ENCODE results near the gene AXDND1.
"Not testable (repeated sequence)": the region's sequence is repeated elsewhere in the genome, so short reads cannot be mapped to it uniquely, and the experiment has no call there.

The AXDND1 gene

GRCh38 chr1:179361631-179362030 lies 4.1 kb upstream of the AXDND1 start:
- in situ Hi-C loops (cut with MboI; ENCODE audit: low sequenced_read_pairs): loop anchor here (10.0 to 25.0 kb wide), 2 partner anchors 287 to 599 kb away; no protein-coding TSS in a partner anchor

- in situ Hi-C loops (cut with MboI; ENCODE audit: low sequenced_read_pairs): loop anchor here (10.0 to 25.0 kb wide), 2 partner anchors 291 to 604 kb away; no protein-coding TSS in a partner anchor
Measured at GRCh38 chr1:179366093-179366800, 476 bp downstream of the AXDND1 start.

- in situ Hi-C loops (cut with MboI; ENCODE audit: low sequenced_read_pairs): loop anchor here (10.0 to 25.0 kb wide), 3 partner anchors 295 to 835 kb away; no protein-coding TSS in a partner anchor
Measured at GRCh38 chr1:179369751-179370341, 4.1 kb downstream of the AXDND1 start.

- in situ Hi-C loops (cut with MboI; ENCODE audit: low sequenced_read_pairs): loop anchor here (10.0 to 25.0 kb wide), 2 partner anchors 610 to 837 kb away; no protein-coding TSS in a partner anchor
Measured at GRCh38 chr1:179372160-179372559, 6.4 kb downstream of the AXDND1 start.

GRCh38 chr1:179376223-179376622 lies 10.5 kb downstream of the AXDND1 start:
- in situ Hi-C loops (cut with MboI; ENCODE audit: low sequenced_read_pairs): loop anchor here (10.0 kb wide), 1 partner anchor 841 kb away; no protein-coding TSS in a partner anchor

- in situ Hi-C loops (cut with MboI; ENCODE audit: low sequenced_read_pairs): no loop called here
Measured at GRCh38 chr1:179380299-179380698, 14.5 kb downstream of the AXDND1 start.

- in situ Hi-C loops (cut with MboI; ENCODE audit: low sequenced_read_pairs): no loop called here
Measured at GRCh38 chr1:179384027-179384426, 18.3 kb downstream of the AXDND1 start.

GRCh38 chr1:179385510-179385909 lies 19.7 kb downstream of the AXDND1 start:
- in situ Hi-C loops (cut with MboI; ENCODE audit: low sequenced_read_pairs): no loop called here

GRCh38 chr1:179393721-179394120 lies 27.9 kb downstream of the AXDND1 start:
- in situ Hi-C loops (cut with MboI; ENCODE audit: low sequenced_read_pairs): no loop called here

GRCh38 chr1:179399399-179399798 lies 33.6 kb downstream of the AXDND1 start:
- in situ Hi-C loops (cut with MboI; ENCODE audit: low sequenced_read_pairs): not testable (repeated sequence)

- in situ Hi-C loops (cut with MboI; ENCODE audit: low sequenced_read_pairs): not testable (repeated sequence)
Measured at GRCh38 chr1:179417760-179418159, 52.0 kb downstream of the AXDND1 start.

- in situ Hi-C loops (cut with MboI; ENCODE audit: low sequenced_read_pairs): not testable (repeated sequence)
Measured at GRCh38 chr1:179418706-179419105, 52.9 kb downstream of the AXDND1 start.

GRCh38 chr1:179424610-179425009 lies 58.8 kb downstream of the AXDND1 start:
- in situ Hi-C loops (cut with MboI; ENCODE audit: low sequenced_read_pairs): no loop called here

- in situ Hi-C loops (cut with MboI; ENCODE audit: low sequenced_read_pairs): no loop called here
Measured at GRCh38 chr1:179425186-179425585, 59.4 kb downstream of the AXDND1 start.

GRCh38 chr1:179437171-179437570 lies 71.4 kb downstream of the AXDND1 start:
- in situ Hi-C loops (cut with MboI; ENCODE audit: low sequenced_read_pairs): no loop called here

- in situ Hi-C loops (cut with MboI; ENCODE audit: low sequenced_read_pairs): not testable (repeated sequence)
Measured at GRCh38 chr1:179439646-179440045, 73.9 kb downstream of the AXDND1 start.

- in situ Hi-C loops (cut with MboI; ENCODE audit: low sequenced_read_pairs): not testable (repeated sequence)
Measured at GRCh38 chr1:179440301-179440700, 74.5 kb downstream of the AXDND1 start.

- in situ Hi-C loops (cut with MboI; ENCODE audit: low sequenced_read_pairs): no loop called here
Measured at GRCh38 chr1:179440971-179441370, 75.2 kb downstream of the AXDND1 start.

- in situ Hi-C loops (cut with MboI; ENCODE audit: low sequenced_read_pairs): no loop called here
Measured at GRCh38 chr1:179441501-179441900, 75.7 kb downstream of the AXDND1 start.

- in situ Hi-C loops (cut with MboI; ENCODE audit: low sequenced_read_pairs): not testable (repeated sequence)
Measured at GRCh38 chr1:179442846-179443245, 77.1 kb downstream of the AXDND1 start.

- in situ Hi-C loops (cut with MboI; ENCODE audit: low sequenced_read_pairs): no loop called here
Measured at GRCh38 chr1:179445593-179445992, 79.8 kb downstream of the AXDND1 start.

GRCh38 chr1:179447489-179447888 lies 81.7 kb downstream of the AXDND1 start:
- in situ Hi-C loops (cut with MboI; ENCODE audit: low sequenced_read_pairs): no loop called here
